HG02623 (cell line): ENCODE results near the gene PATL2.
A peak's percentile ranks its signal among the peaks of the same experiment; 100 is the strongest.
"Not testable (repeated sequence)": the region's sequence is repeated elsewhere in the genome, so short reads cannot be mapped to it uniquely, and the experiment has no call there.

Experiments used
- ATAC-seq: cut with Tn5 transposase; IDR thresholded peaks from one replicate; pipeline ENCODE4 v1.9.1; 2021; ENCODE audit warnings: moderate library complexity; ENCODE audit not compliant: unreplicated experiment

The PATL2 gene

DNA sequence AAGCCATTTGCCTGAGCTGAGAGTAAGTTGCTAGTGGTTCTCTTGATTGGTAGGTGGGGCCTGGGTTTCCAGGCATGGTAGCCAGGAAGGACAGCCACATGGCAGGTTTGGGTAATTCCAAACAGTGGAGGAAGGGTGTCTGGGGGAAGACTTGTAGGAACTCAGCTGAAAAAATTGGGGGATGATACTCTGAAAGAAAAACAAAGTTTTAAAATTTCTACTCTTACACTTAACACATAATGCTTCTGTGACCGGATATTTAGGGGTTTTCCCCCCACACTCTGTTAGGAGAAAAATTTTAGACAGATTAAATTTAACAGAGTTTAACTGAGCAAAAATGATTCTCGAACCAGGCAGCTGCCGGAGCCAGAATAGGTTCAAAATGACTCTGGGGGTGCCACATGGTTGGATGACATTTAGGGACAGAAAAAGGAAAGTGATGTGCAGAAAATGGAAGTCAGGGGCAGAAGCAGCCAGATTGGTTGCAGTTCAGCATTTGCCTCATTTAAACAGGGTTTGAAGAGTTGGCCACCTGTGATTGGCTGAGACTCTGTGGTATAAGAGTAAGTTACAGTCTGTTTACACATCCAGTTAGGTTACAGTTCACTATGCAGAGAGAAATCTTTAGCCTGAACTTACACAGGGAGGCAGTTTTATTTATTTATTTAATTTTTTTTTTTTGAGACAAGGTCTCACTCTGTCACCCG, 8.3 kb upstream of the PATL2 start:
- peak; percentile 50 for ATAC-seq

DNA sequence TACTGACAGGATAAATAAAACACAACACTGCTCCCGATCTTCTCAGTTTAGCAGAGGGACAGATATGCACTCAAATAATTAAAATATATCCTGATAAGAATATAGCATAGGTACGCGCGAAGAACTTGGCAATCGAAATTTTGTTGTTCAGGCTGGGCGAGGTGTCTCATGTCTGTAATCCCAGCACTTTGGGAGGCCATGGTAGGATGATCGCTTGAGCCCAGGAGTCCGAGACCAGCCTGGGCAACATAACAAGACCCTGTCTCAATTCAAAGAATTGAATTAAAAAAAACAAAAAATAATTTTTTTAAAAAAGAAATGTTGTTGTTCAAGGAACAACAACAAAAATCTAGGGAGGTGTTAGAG, 7.8 kb upstream of the PATL2 start:
- no peak for ATAC-seq

DNA sequence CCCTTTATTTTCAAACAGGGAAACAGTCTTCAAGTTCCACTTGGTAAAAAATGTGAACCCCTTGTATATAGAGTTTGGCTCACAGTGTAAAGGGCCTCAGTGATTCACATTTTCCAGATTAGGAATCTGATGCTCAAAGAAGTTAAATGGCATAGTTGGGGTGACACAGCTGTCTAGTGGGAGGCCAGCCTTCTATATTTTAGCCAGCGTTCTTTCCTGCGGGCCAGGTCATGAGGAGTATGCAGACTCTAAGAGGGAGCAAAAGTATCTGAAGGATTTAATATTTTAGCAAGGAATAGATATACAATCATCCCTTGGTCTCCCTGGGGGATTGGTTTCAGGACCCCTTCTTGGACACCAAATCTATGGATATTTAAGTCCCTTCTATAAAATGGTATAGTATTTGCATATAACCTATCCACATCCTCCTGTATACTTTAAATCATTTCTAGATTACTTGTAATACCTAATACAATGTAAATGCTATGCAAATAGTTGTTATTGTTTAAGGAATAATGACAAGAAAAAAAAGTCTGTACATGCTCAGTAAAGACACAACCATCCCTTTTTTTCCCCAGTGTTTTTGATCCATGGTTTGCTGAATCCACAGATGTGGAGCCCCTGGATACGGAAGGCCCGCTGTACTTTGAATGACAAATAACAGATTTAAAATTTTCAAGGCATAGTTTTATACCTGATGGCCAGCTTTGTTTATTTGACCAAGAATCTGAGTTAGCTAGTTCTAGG, 7.2 kb upstream of the PATL2 start:
- ATAC-seq: no peak

DNA sequence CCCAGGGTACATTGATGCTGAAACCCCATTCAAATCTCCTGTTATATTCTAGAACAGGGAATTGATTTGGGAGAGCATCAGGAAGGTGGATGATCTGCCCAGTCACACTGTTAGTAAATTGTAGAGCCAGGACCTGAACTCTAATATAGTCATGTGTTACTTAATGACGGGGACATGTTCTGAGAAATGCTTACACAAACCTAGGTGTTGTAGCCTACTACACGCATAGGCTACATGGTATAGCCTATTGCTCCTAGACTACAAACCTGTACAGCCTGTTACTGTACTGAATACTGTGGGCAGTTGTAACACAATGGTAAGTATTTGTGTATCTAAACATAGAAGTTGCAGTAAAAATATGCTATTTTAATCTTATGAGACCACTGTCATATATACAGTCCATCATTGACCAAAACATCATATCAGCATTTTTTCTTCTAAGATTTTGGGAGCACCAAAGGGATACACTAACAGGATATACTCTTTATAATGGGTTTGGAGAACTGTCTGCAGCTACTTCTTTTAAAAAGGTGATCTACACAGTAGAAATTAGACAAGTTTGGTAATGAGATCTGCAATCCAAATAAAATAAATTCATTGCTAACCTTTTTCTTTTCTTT, 6.0 kb upstream of the PATL2 start:
- ATAC-seq: no peak

DNA sequence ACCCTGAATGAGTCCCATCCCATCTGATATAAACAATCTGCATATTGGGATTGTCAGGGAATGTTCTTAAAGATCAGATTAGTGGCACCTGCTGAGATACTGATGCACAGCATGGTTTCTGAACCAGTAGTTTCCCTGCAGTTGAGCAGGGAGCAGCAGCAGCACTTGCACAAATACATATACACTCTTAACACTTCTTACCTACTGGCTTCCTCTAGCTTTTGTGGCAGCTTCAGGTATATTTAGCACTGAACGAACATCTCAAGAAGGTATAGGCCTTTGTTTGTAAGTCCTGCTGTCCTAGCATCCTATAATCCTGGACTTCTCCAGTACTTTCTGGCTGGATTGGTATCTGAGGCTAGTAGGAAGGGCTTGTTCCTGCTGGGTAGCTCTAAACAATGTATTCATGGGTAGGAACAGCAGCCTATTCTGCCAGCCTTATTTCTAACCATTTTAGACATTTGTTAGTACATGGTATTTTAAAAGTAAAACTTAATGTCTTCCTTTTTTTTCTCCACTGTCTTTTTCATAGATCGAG, 4.7 kb upstream of the PATL2 start:
- ATAC-seq: no peak

DNA sequence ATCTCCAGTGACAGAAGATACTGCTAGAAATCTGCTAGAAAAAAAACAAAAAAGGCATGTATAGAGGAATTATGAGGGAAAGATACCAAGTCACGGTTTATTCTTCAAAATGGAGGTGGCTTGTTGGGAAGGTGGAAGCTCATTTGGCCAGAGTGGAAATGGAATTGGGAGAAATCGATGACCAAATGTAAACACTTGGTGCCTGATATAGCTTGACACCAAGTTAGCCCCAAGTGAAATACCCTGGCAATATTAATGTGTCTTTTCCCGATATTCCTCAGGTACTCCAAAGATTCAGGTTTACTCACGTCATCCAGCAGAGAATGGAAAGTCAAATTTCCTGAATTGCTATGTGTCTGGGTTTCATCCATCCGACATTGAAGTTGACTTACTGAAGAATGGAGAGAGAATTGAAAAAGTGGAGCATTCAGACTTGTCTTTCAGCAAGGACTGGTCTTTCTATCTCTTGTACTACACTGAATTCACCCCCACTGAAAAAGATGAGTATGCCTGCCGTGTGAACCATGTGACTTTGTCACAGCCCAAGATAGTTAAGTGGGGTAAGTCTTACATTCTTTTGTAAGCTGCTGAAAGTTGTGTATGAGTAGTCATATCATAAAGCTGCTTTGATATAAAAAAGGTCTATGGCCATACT, 4.1 kb upstream of the PATL2 start:
- no peak for ATAC-seq

DNA sequence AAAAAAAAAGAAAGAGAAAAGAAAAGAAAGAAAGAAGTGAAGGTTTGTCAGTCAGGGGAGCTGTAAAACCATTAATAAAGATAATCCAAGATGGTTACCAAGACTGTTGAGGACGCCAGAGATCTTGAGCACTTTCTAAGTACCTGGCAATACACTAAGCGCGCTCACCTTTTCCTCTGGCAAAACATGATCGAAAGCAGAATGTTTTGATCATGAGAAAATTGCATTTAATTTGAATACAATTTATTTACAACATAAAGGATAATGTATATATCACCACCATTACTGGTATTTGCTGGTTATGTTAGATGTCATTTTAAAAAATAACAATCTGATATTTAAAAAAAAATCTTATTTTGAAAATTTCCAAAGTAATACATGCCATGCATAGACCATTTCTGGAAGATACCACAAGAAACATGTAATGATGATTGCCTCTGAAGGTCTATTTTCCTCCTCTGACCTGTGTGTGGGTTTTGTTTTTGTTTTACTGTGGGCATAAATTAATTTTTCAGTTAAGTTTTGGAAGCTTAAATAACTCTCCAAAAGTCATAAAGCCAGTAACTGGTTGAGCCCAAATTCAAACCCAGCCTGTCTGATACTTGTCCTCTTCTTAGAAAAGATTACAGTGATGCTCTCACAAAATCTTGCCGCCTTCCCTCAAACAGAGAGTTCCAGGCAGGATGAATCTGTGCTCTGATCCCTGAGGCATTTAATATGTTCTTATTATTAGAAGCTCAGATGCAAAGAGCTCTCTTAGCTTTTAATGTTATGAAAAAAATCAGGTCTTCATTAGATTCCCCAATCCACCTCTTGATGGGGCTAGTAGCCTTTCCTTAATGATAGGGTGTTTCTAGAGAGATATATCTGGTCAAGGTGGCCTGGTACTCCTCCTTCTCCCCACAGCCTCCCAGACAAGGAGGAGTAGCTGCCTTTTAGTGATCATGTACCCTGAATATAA, 2.2 kb upstream of the PATL2 start:
- no peak for ATAC-seq

DNA sequence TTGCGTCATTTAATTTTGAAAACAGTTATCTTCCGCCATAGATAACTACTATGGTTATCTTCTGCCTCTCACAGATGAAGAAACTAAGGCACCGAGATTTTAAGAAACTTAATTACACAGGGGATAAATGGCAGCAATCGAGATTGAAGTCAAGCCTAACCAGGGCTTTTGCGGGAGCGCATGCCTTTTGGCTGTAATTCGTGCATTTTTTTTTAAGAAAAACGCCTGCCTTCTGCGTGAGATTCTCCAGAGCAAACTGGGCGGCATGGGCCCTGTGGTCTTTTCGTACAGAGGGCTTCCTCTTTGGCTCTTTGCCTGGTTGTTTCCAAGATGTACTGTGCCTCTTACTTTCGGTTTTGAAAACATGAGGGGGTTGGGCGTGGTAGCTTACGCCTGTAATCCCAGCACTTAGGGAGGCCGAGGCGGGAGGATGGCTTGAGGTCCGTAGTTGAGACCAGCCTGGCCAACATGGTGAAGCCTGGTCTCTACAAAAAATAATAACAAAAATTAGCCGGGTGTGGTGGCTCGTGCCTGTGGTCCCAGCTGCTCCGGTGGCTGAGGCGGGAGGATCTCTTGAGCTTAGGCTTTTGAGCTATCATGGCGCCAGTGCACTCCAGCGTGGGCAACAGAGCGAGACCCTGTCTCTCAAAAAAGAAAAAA, 1.4 kb upstream of the PATL2 start:
- ATAC-seq: no peak

DNA sequence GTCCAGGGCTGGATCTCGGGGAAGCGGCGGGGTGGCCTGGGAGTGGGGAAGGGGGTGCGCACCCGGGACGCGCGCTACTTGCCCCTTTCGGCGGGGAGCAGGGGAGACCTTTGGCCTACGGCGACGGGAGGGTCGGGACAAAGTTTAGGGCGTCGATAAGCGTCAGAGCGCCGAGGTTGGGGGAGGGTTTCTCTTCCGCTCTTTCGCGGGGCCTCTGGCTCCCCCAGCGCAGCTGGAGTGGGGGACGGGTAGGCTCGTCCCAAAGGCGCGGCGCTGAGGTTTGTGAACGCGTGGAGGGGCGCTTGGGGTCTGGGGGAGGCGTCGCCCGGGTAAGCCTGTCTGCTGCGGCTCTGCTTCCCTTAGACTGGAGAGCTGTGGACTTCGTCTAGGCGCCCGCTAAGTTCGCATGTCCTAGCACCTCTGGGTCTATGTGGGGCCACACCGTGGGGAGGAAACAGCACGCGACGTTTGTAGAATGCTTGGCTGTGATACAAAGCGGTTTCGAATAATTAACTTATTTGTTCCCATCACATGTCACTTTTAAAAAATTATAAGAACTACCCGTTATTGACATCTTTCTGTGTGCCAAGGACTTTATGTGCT, 721 bp upstream of the PATL2 start:
- peak; percentile 2 for ATAC-seq

DNA sequence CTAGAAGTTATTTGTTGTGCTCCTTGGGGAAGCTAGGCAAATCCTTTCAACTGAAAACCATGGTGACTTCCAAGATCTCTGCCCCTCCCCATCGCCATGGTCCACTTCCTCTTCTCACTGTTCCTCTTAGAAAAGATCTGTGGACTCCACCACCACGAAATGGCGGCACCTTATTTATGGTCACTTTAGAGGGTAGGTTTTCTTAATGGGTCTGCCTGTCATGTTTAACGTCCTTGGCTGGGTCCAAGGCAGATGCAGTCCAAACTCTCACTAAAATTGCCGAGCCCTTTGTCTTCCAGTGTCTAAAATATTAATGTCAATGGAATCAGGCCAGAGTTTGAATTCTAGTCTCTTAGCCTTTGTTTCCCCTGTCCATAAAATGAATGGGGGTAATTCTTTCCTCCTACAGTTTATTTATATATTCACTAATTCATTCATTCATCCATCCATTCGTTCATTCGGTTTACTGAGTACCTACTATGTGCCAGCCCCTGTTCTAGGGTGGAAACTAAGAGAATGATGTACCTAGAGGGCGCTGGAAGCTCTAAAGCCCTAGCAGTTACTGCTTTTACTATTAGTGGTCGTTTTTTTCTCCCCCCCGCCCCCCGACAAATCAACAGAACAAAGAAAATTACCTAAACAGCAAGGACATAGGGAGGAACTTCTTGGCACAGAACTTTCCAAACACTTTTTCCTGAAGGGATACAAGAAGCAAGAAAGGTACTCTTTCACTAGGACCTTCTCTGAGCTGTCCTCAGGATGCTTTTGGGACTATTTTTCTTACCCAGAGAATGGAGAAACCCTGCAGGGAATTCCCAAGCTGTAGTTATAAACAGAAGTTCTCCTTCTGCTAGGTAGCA, 657 bp downstream of the PATL2 start:
- ATAC-seq: peak; percentile 24

DNA sequence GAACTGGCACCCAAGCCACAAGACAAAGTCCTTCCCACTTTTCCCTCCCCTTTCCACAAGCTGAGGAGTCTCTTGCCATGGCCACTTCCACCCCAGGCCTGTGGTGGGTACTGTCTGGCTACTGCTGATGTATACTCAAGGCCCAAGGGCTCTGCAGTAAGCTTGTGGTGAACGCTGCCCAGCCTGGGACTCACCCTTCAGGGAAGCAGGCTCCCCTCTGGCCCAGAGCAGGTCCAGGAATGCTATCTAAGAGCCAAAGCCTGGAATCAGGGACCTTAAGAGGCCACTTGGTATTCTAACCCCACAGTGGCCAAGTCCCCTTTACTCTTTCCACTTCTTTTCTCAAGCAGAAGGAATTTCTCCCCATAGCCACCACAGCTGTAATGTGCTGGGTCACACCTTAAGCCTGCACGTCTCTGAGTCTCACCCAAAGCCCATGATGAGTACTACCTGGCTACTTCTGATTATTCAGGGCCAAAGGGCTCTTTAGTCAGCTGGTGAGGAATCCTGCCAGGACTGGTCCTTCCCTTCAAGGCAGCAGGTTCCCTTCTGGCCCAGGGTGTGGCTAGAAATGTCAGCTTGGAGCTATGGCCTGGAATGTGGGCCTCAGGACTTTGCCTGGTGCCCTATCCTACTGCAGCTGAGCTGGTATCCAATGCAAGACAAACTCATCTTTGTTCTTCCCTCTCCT, 4.0 kb downstream of the PATL2 start:
- ATAC-seq: no peak

DNA sequence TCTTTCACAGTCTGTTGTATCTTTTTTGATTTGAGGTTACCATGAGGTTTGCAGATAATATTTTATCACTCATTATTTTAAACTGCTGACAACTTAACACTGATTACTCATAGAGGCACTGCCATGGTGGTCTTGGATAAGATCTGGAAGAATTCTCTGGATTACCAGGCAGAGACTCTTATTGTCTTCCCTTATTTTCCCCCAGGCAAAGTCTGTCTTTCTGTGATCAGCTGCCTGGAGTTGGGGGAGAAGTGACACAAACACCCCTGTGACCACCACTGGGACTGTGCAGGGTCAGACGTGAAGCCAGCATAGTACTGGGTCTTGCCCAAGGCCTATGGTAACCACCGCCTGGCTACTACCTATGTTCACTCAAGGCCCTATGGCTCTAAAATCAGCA, 4.7 kb downstream of the PATL2 start:
- no peak for ATAC-seq

DNA sequence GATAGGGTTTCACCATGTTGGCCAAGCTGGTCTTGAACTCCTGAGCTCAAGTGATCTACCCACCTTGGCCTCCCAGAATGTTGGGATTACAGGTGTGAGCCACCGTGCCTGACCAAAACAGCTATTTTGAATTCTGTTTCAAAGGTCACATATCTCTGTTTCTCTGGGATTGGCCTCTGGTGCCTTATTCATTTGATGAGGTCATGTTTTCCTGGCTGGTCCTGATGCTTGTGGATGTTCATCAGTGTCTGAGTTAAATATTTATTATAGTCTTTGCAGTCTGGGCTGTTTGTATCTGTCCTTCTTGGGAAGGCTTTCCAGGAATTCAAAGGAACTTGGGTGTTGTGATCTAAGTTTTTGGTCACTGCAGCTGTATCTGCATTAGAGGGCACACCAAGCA, 5.1 kb downstream of the PATL2 start:
- ATAC-seq: no peak

DNA sequence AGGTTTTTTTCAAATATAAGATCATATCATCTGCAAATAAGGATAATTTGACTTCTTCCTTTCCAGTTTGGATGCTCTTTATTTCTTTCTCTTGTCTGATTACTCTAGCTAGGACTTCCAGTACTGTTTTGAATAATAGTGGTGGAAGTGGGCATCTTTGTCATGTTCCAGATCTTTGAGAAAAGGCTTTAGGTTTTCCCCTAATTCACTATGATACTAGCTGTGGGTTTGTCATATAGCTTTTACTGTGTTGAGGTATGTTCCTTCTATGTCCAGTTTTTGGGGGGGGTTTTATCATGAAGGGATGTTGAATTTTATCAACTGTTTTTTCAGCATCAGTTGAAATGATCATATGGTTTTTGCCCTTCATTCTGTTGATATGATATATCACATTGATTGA, 10.4 kb downstream of the PATL2 start:
- not testable (repeated sequence) for ATAC-seq

DNA sequence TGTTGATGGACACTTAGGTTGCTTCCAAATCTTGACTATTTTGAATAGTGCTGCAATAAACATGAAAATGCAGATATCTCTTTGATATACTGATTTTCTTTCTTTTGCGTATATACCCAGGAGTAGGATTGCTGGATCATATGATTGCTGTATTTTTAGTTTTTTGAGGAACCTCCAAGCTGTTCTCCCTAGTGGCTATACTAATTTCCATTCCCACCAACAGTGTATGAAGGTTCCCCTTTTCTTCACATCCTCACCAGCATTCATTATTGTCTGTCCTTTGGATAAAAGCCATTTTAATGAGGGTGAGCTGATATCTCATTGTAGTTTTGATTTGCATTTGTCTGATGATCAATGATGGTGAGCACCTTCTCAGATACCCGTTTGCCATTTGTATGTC, 12.5 kb downstream of the PATL2 start:
- no peak for ATAC-seq

DNA sequence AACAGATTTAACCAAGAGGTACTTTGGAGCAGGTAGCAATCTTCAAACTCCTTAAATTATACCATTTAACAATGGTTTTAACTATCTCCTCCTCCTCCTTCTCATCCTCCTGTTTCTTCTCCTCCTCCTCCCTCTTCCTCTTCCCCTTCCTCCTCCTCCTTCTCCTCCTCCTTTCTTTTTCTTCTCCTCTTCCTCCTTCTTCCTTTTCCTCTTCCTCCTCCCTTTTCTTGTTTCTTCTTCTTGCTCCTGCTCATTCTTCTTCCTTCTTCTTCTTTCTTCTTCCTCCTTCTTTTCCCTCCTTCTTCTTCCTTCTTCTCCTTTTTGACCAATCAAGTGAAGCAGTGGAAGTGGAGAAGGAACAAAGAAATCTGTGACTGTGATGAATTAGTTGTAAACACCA, 14.1 kb downstream of the PATL2 start:
- ATAC-seq: no peak

DNA sequence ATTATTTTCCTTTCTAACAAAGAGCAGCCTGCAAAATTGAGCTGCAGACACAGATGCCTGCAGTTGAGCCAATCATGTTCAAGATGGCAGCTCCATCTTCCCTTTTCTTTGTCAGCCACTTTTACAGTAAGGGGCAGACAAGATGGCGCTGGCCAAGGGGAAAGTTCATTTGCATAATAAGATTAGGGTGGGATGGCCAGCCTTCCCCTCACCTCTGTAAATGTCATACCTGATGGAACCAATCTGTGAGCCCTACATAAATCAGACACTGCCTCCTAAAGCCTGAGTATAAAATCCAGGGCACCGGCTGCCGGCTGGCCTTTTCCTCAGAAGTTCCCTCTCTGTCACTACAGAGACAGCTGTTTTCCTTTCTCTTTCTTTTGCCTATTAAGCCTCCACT, 15.8 kb downstream of the PATL2 start:
- ATAC-seq: no peak

DNA sequence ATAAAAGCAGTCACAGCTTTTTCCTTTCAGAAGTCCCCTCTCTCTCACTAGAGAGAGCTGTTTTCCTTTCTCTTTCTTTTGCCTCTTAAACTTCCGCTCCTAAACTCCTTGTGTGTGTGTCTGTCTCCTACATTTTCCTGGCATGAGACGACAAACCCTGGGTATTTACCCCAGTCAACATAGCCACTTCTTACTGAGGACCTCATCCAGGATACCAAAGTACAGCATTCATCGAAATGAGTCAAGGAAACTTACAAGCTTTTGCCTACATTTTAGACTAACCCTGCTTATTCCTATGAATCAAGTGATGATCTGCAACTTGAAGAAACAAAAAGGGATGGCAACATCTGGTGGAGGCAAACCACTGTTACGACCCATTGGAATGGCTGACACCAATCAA, 16.7 kb downstream of the PATL2 start:
- no peak for ATAC-seq
